AG09319 (cell line): ENCODE data around the gene EIF3D.
"Not testable (repeated sequence)": the region's sequence is repeated elsewhere in the genome, so short reads cannot be mapped to it uniquely, and the experiment has no call there.

ENCODE experiments used
- DNase-seq: peaks from one replicate; pipeline ENCODE4 v3.0.0-alpha.2; 2010; ENCODE audit warnings: low read depth; ENCODE audit errors: extremely low read depth
- TF ChIP-seq, protein P1 (sequence below): IDR thresholded peaks from 2 replicates; pipeline ENCODE4 v1.5.1; 2011; ENCODE audit warnings: low read depth, mild to moderate bottlenecking, inconsistent platforms, low read length, moderate library complexity

Gene EIF3D

DNA sequence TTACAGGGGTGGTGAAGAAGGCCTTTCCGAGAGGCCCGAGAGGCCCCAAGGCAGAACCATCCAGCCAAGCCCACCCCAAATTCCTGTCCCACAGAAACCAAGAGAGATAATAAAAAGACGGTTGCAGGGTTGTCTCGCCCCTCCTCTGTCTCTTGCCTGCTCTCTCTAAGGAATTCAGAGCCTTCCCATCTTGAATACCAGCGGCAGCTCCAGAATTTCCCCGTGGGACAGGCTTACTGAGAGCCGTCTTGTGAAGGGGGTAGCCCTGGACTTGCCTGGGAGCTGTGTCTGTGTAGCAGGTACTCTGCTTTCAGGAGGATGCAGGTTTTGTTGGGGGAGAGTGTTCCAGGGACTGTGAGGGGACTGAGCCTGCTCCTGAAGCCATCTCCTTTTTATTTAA is 9.6 kb upstream of the EIF3D start:
- DNase-seq, result no peak
- TF ChIP-seq, protein P1, sequence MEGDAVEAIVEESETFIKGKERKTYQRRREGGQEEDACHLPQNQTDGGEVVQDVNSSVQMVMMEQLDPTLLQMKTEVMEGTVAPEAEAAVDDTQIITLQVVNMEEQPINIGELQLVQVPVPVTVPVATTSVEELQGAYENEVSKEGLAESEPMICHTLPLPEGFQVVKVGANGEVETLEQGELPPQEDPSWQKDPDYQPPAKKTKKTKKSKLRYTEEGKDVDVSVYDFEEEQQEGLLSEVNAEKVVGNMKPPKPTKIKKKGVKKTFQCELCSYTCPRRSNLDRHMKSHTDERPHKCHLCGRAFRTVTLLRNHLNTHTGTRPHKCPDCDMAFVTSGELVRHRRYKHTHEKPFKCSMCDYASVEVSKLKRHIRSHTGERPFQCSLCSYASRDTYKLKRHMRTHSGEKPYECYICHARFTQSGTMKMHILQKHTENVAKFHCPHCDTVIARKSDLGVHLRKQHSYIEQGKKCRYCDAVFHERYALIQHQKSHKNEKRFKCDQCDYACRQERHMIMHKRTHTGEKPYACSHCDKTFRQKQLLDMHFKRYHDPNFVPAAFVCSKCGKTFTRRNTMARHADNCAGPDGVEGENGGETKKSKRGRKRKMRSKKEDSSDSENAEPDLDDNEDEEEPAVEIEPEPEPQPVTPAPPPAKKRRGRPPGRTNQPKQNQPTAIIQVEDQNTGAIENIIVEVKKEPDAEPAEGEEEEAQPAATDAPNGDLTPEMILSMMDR, result no peak

GRCh38 chr22:36536717-36537116 is 7.8 kb upstream of the EIF3D start:
- TF ChIP-seq, protein P1, result no peak
- DNase-seq, result no peak

- DNase-seq, result not testable (repeated sequence)
These were observed 4.4 kb upstream of the EIF3D start for GRCh38 chr22:36533320-36533719.

- TF ChIP-seq, protein P1, result no peak
- no peak for DNase-seq
These were observed 3.5 kb upstream of the EIF3D start for GRCh38 chr22:36532466-36532865.

DNA sequence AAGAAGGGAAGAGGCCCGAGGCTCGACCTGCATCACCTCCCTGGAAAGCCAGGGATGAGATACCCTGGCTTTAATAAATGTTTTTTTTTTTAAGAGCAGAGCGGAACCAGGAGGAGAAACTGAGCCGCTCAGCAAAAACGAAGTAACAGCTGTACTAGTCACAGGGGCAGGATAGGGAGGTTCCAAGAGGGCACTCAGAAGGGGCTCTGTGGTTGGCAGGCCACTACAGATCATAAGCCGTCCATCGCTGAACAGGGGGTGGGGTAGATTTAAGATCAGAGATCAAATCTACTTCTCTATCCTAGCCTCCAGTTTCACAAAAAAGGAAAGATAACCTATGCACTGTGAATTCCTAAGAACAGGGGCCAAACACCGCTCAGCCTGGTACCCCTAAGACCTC is 625 bp downstream of the EIF3D start:
- TF ChIP-seq, protein P1, result no peak
- no peak for DNase-seq

- TF ChIP-seq, protein P1, result no peak
- no peak for DNase-seq
These were observed 6.3 kb downstream of the EIF3D start for GRCh38 chr22:36522662-36523061.

- TF ChIP-seq, protein P1, result no peak
- DNase-seq, result no peak
These were observed 8.5 kb downstream of the EIF3D start for GRCh38 chr22:36520423-36520822.

DNA sequence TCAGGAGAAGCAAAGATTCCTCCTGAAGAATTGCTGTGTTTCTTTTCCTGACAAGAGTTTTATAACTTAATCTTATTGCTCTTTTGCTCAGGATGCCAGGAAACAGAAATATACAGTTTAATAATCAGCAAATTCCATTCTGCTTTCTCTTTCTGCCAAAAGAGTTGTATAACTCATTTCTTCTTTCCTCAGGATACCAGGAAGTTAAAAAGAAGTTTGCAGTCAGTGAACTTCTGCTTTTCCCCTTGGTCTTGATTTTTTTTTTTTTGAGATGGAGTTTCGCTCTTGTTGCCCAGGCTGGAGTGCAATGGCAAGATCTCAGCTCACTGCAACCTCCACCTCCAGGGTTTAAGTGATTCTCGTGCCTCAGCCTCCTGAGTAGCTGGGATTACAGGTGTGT is 9.1 kb downstream of the EIF3D start:
- not testable (repeated sequence) for DNase-seq

DNA sequence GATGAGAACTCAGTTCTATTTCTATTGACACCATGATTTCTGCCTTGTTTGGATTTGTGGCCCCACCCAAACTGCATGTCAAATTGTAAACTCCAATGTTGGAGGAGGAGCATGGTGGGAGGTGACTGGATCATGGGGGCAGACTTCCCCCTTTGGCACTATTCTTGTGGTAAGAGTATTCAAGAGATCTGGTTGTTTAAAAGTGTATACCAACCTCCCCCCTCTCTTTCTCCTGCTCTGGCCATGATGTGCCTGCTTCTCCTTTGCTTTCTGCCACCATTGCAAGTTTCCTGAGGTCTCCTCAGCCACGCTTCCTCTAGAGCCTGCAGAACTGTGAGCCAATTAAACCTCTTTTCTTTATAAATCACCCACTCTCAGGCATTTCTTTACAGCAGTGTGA is 14.2 kb downstream of the EIF3D start:
- no peak for DNase-seq
- TF ChIP-seq, protein P1, result no peak
